SH-SY5Y (cell line): ENCODE results near the gene STRIP2.

Source experiments
- GATA2 ChIP-seq: IDR thresholded peaks from 2 replicates; pipeline ENCODE4 v1.6.1; 2011; ENCODE audit warnings: mild to moderate bottlenecking, low read depth, low read length
- GATA3 ChIP-seq: IDR thresholded peaks from 2 replicates; pipeline ENCODE4 v1.6.1; 2011; ENCODE audit warnings: low read depth, mild to moderate bottlenecking, low read length, moderate library complexity

DNA sequence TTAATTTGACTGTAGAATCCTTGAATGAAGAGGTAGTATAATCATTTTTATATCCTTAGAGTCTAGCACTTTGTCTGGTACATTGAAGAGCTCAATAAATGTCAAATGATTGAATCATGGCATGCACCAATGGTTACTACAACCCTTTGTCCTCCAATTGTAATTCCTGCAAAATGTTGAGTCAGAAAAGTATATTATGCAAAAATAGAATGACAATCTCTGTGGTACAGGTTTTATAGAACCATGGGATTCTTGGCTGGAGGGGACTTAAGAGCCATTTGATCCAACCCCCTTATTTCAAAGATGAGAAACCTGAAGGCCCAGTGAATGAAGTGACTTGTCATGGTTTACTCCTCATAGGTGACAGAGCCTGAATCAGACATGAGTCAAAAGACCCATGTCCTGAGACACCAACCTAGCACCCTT, 37.2 kb downstream of the STRIP2 start:
- TF ChIP-seq GATA2 = no peak
- TF ChIP-seq GATA3 = no peak
